Thyroid gland (tissue), 4 donors: Measurements from ENCODE around the gene ZNF729.

Experiments used
- CTCF ChIP-seq, 6 experiments: fragments of 200-600 bp in 3 of 6; fragments of 450-650 bp in 3 of 6; sonication (generic) in 3 of 6; IDR thresholded peaks; one replicate each; pipeline ENCODE4 v1.5.1; 2016 to 2019; ENCODE audit warnings: antibody characterized with exemption in 6 of 6, mild to moderate bottlenecking in 2 of 6, inconsistent platforms in 1 of 6, moderate library complexity in 1 of 6
- POLR2A ChIP-seq, 2 donors: fragments of 450-650 bp; IDR thresholded peaks; one replicate each; pipeline ENCODE4 v1.6.1; 2017; ENCODE audit warnings: antibody characterized with exemption in 2 of 2, mild to moderate bottlenecking in 2 of 2, moderate library complexity in 1 of 2

- TF ChIP-seq CTCF (IDR thresholded peaks at IDR 0.05) (no peak), POLR2A (IDR thresholded peaks at IDR 0.05) (no peak)
Observed at GRCh38 chr19:22260499-22260898, 25.7 kb upstream of the ZNF729 start.
